Sigmoid colon (tissue), 7 donors: Measurements from ENCODE around the gene FKRP. TPM values are rescaled to one million over a fixed set of nuclear protein-coding genes. Genes with fewer than 3 reads are reported as not detected.

Experiments used
- DNase-seq: peaks from one replicate; pipeline ENCODE4 v3.0.0-alpha.2; 2019
- H3K27ac ChIP-seq, 4 donors: fragments of 200-600 bp; sonication (generic); one replicate each; pipeline ENCODE4 v1.5.1; 2016 to 2019; ENCODE audit warnings: mild to moderate bottlenecking in 1 of 4
- H3K27me3 ChIP-seq, 3 donors: fragments of 200-600 bp; sonication (generic); one replicate each; pipeline ENCODE4 v1.5.1; 2019; ENCODE audit warnings: mild to moderate bottlenecking in 1 of 3
- H3K36me3 ChIP-seq, 4 donors: fragments of 200-600 bp; sonication (generic); one replicate each; pipeline ENCODE4 v1.5.1; 2016 to 2019
- H3K4me1 ChIP-seq, 4 donors: fragments of 200-600 bp; sonication (generic); one replicate each; pipeline ENCODE4 v1.5.1; 2017 to 2019
- H3K4me3 ChIP-seq, 4 donors: fragments of 200-600 bp; sonication (generic); one replicate each; pipeline ENCODE4 v1.5.1; 2017 to 2019; ENCODE audit warnings: mild to moderate bottlenecking in 2 of 4, moderate library complexity in 1 of 4
- H3K9me3 ChIP-seq, 4 donors: fragments of 200-600 bp in 3 of 4; sonication (generic) in 3 of 4; one replicate each; pipeline versions ENCODE4 v1.5.1 to v1.6.1; 2013 to 2019
- EP300 ChIP-seq, 4 donors: sonication (generic); formaldehyde crosslinking; IDR thresholded peaks; one replicate each; pipeline ENCODE4 v1.6.1; 2017; ENCODE audit warnings: antibody characterized with exemption in 4 of 4
- POLR2A ChIP-seq, 2 donors: fragments of 450-650 bp; IDR thresholded peaks; one replicate each; pipeline ENCODE4 v1.6.1; 2016; ENCODE audit warnings: antibody characterized with exemption in 2 of 2, mild to moderate bottlenecking in 2 of 2, moderate library complexity in 2 of 2
- POLR2AphosphoS5 ChIP-seq, 4 donors: sonication (generic); formaldehyde crosslinking; IDR thresholded peaks; one replicate each; pipeline ENCODE4 v1.6.1; 2017; ENCODE audit warnings: antibody characterized with exemption in 4 of 4
- WGBS, 2 donors: extraction: QIAGEN DNeasy Blood & Tissue Kit; methylation state at CpG; one replicate each; pipeline ENCODE4 v1.1.7; 2013; 5-methylcytosine and 5-hydroxymethylcytosine counted together
- intact Hi-C: fragments of 100-400 bp; cut with DNase I; formaldehyde crosslinking; loops from one replicate; pipeline ENCODE4 v1.15.1; 2023
- polyA plus RNA-seq, 3 donors: library from polyadenylated mRNA; stranded (reverse); fragments of 200-250 nt; gene quantifications; one replicate each; pipeline ENCODE4 v1.2.3, GENCODE V29; 2013
- total RNA-seq, 4 donors: library from RNA; depleted of rRNA; stranded (reverse); fragments of >200 nt; gene quantifications; one replicate each; pipeline ENCODE4 v1.1.0, GENCODE V29; 2016
- TF ChIP-seq, protein P1 (sequence below), 4 experiments: fragments of 450-650 bp in 3 of 4; fragments of 200-600 bp in 1 of 4; IDR thresholded peaks; one replicate each; pipeline ENCODE4 v1.5.1; 2016 to 2019; ENCODE audit warnings: antibody characterized with exemption in 4 of 4, mild to moderate bottlenecking in 3 of 4, moderate library complexity in 2 of 4
- donor health status: healthy with polysubstance abuse.
- donor health status: Bipolar disorder and iron deficiency.
- donor health status: healthy.

The FKRP gene
- total and polyA plus RNA-seq, 7 donors: 1.4 to 31.0 (median 15.0) TPM

DNA sequence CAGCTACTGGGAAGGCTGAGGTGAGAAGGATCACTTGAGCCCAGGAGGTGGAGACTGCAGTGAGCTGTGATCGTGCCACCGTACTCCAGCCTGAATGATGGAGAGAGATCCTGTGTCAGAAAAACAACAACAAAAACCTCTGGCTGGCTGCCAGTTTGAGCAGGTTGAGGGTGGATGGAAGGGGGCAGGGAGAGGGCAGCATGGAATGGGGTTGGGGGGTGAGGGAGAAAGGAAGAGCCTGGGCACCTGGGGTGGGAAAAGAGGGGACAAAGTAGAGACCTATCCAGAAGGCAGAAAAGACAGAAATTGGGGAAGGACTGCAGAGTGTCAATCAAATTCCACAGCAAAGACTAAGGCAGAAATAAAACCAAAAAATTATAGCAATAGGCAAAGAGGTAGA, 37.8 kb downstream of the FKRP start:
- no peak overlapping the region for H3K27ac ChIP-seq
- H3K36me3 ChIP-seq: peaks cover 0 to 36% (median 2%) of the 10 kb centered on the region in 4 donors

DNA sequence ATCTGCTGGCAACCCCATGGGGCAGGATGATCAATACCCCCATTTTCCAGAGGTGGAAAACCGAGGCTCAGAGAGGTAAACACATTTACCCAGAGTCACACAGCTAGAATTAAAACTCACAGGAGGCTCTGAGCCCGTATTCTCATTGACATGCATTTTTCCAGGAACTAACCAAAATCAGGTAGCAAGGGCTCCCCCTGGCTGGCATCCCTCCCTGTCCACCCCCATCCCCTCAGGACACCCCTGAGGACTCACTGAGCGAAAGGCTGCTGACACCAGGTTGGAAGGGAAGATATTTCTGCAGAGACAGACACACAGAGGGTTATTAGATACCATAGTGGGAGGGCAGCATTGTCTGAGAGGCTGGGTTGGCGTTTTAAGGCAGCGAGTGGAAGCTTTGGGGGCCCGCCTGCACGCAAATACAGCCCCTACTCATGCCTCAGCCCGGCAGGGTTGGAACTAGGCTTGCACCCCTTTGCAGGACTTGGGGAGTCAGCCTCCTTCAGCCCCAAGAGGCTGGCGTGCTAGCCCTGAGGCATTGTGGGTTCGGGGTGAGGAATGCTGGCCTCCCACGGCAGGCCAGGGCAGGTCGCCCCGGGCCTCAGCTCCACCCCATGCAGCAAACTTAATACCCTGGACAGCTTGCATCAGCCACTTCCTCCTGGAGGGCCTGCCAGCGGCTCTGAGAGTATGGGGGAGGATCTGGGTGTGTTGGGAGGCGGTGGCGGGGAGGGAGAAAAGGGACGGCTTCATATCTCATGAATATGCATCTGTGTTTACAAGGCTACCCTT, 38.6 kb downstream of the FKRP start:
- H3K9me3 ChIP-seq: no peaks in the 10 kb centered on the region
- peak overlapping the region; percentile 77 to 82 (median 80) for H3K27ac ChIP-seq
- H3K27me3 ChIP-seq: no peaks in the 10 kb centered on the region
- peak overlapping the region in 3 of 4 donors; percentile 5 to 65 (median 22) for H3K4me3 ChIP-seq
- TF ChIP-seq POLR2AphosphoS5 (IDR thresholded peaks at IDR 0.05) (peak in 1 of 4 donors; percentile 12), POLR2A (IDR thresholded peaks at IDR 0.05) (no peak)
- peak; percentile 86 for DNase-seq
- intact Hi-C loops: loop anchor here (10.0 kb wide), 1 partner anchor 50 kb away; no protein-coding TSS in a partner anchor
- peaks cover 0 to 50% (median 33%) of the 10 kb centered on the region in 4 donors for H3K4me1 ChIP-seq
- H3K36me3 ChIP-seq: peaks cover 0 to 31% (median 0%) of the 10 kb centered on the region in 4 donors
- WGBS, 2 donors: 18 to 31% methylated on average over 17 of the region's 17 CpGs

More for the DNA sequence above, 37.8 kb downstream of the FKRP start:
- no peaks in the 10 kb centered on the region for H3K9me3 ChIP-seq
- TF ChIP-seq EP300 (IDR thresholded peaks at IDR 0.05) (no peak), POLR2A (IDR thresholded peaks at IDR 0.05) (no peak), POLR2AphosphoS5 (IDR thresholded peaks at IDR 0.05) (no peak)
- TF ChIP-seq, protein P1, sequence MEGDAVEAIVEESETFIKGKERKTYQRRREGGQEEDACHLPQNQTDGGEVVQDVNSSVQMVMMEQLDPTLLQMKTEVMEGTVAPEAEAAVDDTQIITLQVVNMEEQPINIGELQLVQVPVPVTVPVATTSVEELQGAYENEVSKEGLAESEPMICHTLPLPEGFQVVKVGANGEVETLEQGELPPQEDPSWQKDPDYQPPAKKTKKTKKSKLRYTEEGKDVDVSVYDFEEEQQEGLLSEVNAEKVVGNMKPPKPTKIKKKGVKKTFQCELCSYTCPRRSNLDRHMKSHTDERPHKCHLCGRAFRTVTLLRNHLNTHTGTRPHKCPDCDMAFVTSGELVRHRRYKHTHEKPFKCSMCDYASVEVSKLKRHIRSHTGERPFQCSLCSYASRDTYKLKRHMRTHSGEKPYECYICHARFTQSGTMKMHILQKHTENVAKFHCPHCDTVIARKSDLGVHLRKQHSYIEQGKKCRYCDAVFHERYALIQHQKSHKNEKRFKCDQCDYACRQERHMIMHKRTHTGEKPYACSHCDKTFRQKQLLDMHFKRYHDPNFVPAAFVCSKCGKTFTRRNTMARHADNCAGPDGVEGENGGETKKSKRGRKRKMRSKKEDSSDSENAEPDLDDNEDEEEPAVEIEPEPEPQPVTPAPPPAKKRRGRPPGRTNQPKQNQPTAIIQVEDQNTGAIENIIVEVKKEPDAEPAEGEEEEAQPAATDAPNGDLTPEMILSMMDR (IDR thresholded peaks at IDR 0.05): no peak
- no peak for DNase-seq
- H3K4me3 ChIP-seq: no peak overlapping the region
- H3K27me3 ChIP-seq: no peaks in the 10 kb centered on the region
- intact Hi-C loops: loop anchor here (10.0 kb wide), 1 partner anchor 51 kb away; no protein-coding TSS in a partner anchor
- WGBS, 2 donors: 79 to 88% methylated on average over 2 of the region's 2 CpGs
- H3K4me1 ChIP-seq: peaks cover 0 to 48% (median 32%) of the 10 kb centered on the region in 4 donors

DNA sequence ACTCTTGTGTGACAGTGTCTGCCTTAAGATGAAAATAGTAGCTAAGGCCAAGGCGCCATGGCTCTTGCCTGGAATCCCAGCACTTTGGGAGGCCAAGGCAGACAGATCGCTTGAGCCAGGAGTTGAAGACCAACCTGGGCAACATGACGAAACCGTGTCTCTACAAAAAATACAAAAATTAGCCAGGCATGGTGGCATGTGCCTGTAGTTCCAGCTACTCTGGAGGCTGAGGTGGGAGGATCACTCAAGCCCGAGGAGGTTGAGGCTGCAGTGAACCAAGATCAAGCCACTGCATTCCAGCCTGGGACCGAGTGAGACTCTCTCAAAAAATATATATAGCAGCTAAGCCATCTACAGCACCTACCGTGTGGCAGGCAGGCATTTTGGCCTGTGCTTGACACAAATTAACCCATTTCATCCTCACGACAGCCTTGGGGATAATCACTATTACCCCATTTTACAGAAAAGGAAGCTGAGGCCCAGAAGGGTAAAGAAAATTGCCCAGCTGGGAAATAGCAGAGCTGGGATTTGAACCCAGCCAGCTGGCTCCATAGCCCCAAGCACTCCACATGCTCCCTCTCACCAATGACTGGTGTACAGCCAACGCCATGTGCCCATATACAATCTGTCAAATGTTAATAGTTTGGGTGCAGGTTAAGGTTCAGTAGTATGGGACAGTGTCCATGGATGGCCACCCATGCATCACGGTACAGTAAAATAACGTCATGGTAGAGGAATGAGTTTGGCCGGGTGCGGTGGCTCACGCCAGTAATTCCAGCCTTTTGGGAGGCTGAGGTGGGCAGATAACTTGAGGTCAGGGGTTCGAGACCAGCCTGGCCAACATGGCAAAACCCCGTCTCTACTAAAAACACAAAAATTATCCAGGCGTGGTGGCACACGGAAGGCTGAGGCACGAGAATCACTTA, 39.5 kb downstream of the FKRP start:
- DNase-seq: no peak
- peak overlapping the region; percentile 77 to 82 (median 80) for H3K27ac ChIP-seq
- no peaks in the 10 kb centered on the region for H3K27me3 ChIP-seq
- TF ChIP-seq POLR2AphosphoS5 (IDR thresholded peaks at IDR 0.05) (no peak), EP300 (IDR thresholded peaks at IDR 0.05) (no peak), POLR2A (IDR thresholded peaks at IDR 0.05) (no peak)
- TF ChIP-seq, protein P1 (IDR thresholded peaks at IDR 0.05): no peak
- H3K4me1 ChIP-seq: peaks cover 0 to 50% (median 33%) of the 10 kb centered on the region in 4 donors
- peak overlapping the region in 3 of 4 donors; percentile 58 to 65 (median 60) for H3K4me3 ChIP-seq
- peaks cover 0 to 25% (median 0%) of the 10 kb centered on the region in 4 donors for H3K36me3 ChIP-seq
- intact Hi-C loops: loop anchor here (10.0 kb wide), 1 partner anchor 49 kb away; no protein-coding TSS in a partner anchor
- WGBS, 2 donors: 64 to 68% methylated on average over 19 of the region's 19 CpGs
- H3K9me3 ChIP-seq: no peaks in the 10 kb centered on the region

DNA sequence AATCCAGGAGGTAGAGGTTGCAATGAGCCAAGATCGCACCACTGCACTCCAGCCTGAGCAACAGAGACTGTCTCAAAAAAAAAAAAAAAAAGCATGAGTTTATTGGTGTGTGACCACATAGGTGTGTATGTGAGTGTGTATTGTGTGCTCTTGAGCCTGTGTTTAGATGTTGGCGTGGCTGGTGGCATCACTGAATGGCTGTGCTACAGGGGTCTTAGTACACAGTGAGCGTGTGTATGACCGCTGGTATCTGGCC, 40.1 kb downstream of the FKRP start:
- no peaks in the 10 kb centered on the region for H3K9me3 ChIP-seq
- no peaks in the 10 kb centered on the region for H3K27me3 ChIP-seq
- H3K4me1 ChIP-seq: peaks cover 0 to 50% (median 33%) of the 10 kb centered on the region in 4 donors
- TF ChIP-seq EP300 (IDR thresholded peaks at IDR 0.05): no peak
- TF ChIP-seq POLR2AphosphoS5 (IDR thresholded peaks at IDR 0.05): no peak
- TF ChIP-seq, protein P1 (IDR thresholded peaks at IDR 0.05): no peak
- no peak for TF ChIP-seq POLR2A (IDR thresholded peaks at IDR 0.05)
- peak overlapping the region; percentile 46 to 65 (median 59) for H3K4me3 ChIP-seq
- WGBS, 2 donors: 25 to 53% methylated on average over 4 of the region's 4 CpGs
- no peak for DNase-seq
- H3K36me3 ChIP-seq: peaks cover 0 to 19% (median 0%) of the 10 kb centered on the region in 4 donors
- intact Hi-C loops: loop anchor here (10.0 kb wide), 1 partner anchor 49 kb away; no protein-coding TSS in a partner anchor
- peak overlapping the region; percentile 77 to 82 (median 80) for H3K27ac ChIP-seq
